Keratinocyte (primary cell): ENCODE results near the gene PCCB.

Experiments used
- CTCF ChIP-seq, 3 experiments: IDR thresholded peaks in 1 of 3; conservative IDR thresholded peaks in 1 of 3; optimal IDR thresholded peaks in 1 of 3; 2 replicates in 2 of 3; 3 replicates in 1 of 3; pipeline versions ENCODE3 to v1.5.1; 2011; ENCODE audit warnings: low read length in 3 of 3, mild to moderate bottlenecking in 3 of 3, moderate library complexity in 2 of 3, control low read depth in 1 of 3, inconsistent platforms in 1 of 3; ENCODE audit not compliant: insufficient read depth in 2 of 3; ENCODE audit errors: extremely low read depth in 1 of 3
- EZH2 ChIP-seq: IDR thresholded peaks from one replicate; pipeline ENCODE4 v1.6.1; 2012; ENCODE audit warnings: inconsistent platforms, mild to moderate bottlenecking, low read length, moderate library complexity

GRCh38 chr3:136336329-136337100, 86.4 kb downstream of the PCCB start:
- TF ChIP-seq CTCF (optimal IDR thresholded peaks at IDR 0.05 in 1 of 3, IDR thresholded peaks at IDR 0.05 in 1 of 3, conservative IDR thresholded peaks at IDR 0.05 in 1 of 3; ENCODE audit: extremely low read depth in 1 of 3, insufficient read depth in 2 of 3, low read length in 3 of 3) (no peak), EZH2 (no peak)
